Left renal pelvis (tissue), 4 donors: ENCODE data around the gene NAV3. TPM values are rescaled to one million over a fixed set of nuclear protein-coding genes. Genes with fewer than 3 reads are reported as not detected.
A peak's percentile ranks its signal among the peaks of the same experiment; 100 is the strongest.

Experiments used
- DNase-seq, 4 donors: peaks; one replicate each; pipeline ENCODE4 v3.0.0-alpha.2; 2013; ENCODE audit warnings: low read depth in 4 of 4, low spot score in 3 of 4
- polyA plus RNA-seq, 4 donors: library from polyadenylated mRNA; unstranded; fragments of 120-200 nt; gene quantifications; one replicate each; pipeline ENCODE4 v1.2.1, GENCODE V29; 2013; ENCODE audit not compliant: insufficient read length in 4 of 4

Gene NAV3
- polyA plus RNA-seq, 4 donors, result 7.5 to 23.4 (median 11.5) TPM

GRCh38 chr12:77842430-77842829 is 11.7 kb downstream of the NAV3 start:
- DNase-seq, result no peak

DNA sequence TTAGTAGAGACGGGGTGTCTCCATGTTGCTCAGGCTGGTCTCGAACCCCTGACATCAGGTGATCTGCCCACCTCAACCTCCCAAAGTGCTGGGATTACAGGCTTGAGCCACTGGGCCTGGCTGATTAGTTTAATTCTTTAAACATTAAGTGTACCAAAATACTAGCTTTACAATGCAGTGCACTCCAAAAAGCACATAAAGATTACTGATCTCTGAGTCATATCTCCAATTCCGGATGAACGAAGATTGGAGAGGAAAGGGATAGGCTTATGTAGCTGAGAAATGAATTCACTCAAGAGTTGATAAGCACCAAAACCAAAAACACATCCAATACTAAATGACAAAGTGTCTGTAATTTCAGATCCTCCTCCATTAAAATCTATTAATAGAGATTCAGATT is 15.1 kb downstream of the NAV3 start:
- no peak for DNase-seq

DNA sequence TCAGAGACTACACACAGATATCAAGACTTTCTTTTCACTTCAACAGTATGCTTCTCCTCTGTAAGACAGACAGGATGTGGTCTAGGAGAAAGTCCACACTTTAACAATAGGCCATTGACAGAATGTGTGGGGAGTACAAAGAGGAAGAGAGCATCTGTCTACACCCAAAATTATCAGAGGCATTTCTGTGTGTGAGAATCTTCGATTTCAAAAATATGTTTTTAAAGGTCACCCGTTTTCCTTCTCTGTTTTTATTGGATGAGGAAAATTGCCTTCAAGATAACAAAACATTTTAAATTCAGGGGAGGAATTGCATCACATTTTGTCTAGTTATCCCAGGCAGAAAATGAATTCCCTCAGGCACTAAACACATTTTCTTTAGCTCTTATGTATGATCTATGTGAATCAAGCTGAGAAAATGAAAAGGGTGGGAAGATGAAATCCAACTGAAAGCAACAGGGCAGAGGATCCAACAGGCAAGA is 16.4 kb downstream of the NAV3 start:
- DNase-seq, result no peak

DNA sequence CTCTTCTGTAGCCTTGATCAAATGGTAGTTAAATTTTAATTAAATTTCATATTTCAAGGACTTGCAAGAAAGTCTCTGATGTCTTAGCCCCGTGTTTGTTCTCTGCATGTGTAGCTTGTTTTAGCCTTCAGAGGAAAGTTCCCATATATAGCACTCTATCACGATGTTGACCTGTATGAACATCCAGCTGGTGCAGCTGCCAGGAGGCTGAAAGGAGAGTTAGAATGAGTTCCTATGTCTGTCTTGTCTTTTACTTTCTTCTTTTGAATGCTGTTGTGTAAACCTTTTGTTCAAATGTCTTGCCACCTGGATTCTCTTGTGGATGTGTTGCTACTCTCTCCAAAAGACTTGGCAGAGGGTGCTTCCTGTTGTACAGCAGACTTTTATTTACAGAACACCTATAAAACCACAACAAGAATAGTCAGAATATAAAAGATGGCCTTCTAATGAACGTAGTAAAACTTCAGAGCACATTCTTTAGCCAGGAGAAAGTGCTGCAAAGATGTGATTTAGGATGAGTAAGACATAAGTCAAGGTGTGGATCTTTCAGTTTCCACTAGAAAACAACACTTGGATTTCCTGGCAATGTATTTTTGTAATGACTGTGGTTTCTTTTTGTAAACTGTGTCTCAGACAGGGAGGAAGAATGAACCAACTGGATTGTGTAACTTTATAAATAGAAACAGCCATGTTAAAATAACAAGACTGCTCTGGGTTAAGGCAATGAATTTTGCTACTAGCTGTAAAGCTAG is 17.2 kb downstream of the NAV3 start:
- peak in 1 of 4 donors; percentile 21 for DNase-seq

GRCh38 chr12:77850129-77850528 is 19.4 kb downstream of the NAV3 start:
- DNase-seq, result no peak

DNA sequence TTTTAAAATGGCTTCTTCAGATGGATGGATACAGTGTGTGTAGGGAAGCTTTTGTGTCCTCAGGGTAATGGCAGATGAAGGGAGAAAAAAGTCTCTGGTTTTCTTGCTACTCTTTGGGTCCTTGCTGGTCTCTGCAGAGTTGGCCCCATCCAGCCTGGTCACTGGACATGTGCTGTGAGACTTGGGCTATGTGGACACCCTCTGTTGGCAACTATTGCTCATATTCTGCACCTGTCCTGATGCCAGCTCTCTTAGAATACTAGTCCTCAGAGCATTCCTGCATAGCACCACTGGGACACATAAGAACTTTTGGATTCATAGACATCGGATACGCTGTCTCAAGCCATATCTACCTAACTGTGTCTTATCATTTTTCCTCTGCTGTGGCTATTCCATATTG is 20.0 kb downstream of the NAV3 start:
- no peak for DNase-seq

- no peak for DNase-seq
Observed at GRCh38 chr12:77855548-77855947, 24.9 kb downstream of the NAV3 start.

- no peak for DNase-seq
Observed at GRCh38 chr12:77861317-77861716, 30.6 kb downstream of the NAV3 start.

DNA sequence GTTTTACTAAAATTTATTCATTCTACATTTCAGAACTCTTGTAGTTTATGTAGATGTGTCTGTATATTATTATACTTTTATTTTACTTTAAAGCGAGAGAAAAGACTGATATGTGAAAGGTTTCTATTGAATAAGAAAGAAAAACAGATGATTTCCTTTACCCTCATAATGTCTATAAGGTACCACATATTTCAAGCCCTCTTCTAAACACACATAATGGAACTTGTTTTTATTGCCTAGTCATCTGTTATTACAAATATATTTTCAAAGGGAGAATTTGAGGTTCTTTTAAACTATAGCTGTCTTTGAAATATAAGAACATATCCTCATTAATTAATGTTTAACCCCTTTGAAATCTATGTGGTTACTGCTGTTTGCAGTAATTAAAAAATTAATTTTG is 34.5 kb downstream of the NAV3 start:
- no peak for DNase-seq

GRCh38 chr12:77878901-77879300 is 48.2 kb downstream of the NAV3 start:
- DNase-seq, result no peak

DNA sequence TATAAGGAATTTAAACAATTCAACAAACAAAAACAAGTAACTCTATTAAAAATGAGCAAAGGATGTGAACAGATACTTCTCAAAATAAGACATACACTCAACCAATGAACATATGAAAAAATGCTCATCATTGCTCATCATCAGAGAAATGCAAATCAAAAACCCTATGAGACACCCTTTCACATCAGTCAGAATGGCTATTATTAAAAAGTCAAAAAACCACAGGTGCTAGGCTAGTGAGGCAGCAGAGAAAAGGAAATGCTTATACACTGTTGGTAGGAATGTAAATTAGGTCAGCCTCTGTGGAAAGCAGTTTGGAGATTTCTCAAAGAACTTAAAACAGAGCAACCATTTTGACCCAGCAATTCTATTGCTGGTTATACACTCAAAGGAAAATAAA is 52.0 kb downstream of the NAV3 start:
- no peak for DNase-seq

DNA sequence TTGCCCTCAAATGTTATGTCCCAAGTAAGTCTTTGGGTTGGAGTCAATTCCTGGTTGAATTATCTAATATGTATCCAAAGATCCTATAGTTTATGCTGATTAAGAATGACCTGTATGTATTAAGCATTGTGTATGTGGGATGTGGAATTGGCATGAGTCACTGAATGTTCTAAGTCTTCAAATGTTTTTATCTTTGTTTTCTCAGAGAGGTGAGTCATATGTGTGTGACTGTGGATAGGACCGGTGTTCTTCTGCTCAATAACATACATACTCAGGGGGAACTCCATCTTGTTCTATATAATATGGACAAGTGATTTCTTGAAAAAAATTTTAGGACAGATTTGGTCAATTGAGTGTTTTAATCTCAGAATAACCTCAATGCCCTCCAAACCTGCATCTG is 57.9 kb downstream of the NAV3 start:
- DNase-seq, result no peak

DNA sequence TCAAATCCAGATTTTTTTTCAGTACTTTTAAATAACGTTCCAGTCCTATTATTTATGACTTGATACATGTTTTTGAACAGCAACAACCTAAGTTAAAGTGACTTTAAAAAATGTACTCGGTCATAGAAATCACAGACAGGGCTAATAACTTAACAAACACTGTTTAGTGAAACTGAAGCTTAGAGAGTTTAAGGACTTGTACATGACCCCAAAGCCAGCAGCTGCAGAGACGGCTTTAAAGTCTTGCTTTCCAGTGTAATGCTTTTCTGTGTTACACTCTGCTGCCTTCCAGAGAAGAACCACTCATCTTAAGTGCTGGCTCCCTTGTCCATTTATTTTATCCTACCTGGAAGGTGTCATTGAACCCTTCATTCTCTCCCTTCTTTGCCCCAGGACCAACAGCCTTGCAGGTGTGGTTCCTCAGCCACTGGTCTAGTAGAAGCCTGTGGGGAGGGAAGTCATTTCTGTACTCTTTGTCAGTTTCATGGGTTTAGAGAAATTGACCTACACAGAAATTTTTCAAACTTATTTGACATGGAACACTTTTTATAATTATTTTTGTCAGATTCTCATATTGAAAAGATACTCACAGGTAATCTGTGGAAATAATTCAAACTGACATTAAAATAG is 60.9 kb downstream of the NAV3 start:
- no peak for DNase-seq

DNA sequence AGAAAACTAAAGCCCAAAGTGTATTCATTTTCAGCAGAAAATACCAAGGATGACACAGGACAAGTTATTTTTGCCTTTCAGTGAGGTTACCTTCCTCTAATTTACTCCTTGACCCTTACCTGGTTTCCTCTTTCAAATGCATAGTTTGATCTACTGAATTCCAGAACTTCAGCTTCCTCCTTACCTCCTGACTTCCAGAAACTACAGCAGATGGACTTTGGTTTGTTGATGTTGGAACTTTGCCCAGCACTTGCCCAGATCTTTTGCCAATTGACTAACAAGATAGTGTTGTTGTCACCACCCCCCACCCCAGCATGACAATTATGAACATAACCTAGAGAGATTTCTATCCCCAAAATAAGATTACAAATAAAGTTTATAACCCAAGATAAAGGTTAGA is 63.2 kb downstream of the NAV3 start:
- DNase-seq, result no peak

DNA sequence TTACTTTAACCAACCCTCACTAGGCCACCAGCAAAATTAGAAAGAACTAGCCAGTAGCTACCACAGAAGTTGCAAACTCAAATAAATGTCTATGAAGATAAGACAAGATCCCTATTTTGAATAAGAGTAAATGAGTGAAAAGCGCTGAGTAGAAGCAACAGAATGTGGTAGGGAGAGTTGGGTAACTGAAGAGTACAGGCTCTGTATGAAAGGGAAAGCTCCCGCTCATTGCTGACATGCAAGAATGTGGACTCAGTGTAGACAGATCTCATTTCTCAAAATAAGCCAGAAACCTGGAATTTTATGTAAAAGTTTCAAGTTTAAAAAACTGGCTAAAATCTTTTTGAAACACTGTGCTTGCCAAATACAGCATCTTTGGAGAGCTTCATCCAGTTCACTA is 63.9 kb downstream of the NAV3 start:
- DNase-seq, result no peak

GRCh38 chr12:77895699-77896098 is 65.0 kb downstream of the NAV3 start:
- no peak for DNase-seq

GRCh38 chr12:77907936-77908335 is 77.2 kb downstream of the NAV3 start:
- DNase-seq, result no peak

DNA sequence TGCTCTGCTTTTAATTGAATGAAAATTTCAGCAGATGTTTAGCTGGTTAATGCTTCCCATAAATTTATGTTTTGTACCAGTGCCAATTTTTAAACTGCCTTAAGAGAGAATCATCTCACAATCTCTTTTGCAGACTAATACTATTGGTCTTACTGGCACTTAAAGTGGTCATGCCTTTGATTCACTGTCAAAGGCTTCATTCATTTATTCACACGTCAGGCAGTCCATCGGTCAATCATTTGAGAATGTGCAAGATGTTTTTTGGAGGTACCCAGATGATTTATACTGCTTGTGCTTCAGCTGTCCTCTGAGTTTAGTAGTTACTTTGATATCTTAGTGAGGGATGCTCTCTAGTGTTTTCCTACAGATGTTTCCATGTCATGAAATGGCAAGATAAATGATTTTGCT is 83.4 kb downstream of the NAV3 start:
- no peak for DNase-seq

DNA sequence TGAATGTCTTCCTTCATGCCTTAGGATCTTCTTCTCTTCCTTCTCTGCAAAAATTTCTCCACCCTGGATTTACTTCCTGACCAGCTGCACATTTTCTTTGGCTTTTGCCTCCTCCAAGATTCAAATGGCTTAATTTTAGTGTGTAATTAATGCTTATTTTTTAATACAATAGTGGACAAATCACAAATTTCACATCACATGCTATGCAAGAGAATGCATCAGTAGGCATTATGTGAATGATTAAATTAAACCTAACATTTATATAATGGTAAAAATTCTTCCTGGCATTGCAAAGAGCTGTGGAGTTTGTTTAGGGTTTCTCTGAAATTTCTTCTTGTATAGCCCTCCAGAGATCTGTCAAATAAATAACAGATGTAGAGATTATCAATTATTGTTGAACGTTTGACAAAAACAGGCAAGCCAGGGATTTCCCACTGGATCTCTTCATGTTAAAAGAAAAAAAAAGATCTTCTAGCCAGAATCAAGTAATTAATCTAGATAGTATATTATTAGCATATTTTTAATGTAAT is 84.4 kb downstream of the NAV3 start:
- no peak for DNase-seq

DNA sequence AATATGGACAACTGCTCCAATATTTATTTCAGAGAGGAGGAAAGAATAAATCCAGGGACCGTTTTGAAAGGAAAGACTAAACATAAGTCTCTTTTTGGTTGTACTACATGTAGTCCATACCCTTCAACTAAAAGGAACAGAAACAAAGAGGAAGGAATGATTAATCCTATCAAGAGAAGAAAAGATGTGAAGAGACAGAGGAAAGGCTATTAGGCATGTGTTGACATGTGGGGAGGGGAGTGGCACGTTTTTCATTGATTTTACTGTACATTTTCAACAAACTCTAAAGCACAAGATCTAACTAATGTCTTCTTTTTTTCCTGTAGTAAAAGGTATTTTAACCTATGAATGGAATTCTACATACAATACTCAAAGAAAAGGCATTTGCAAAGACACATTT is 85.6 kb downstream of the NAV3 start:
- DNase-seq, result no peak

DNA sequence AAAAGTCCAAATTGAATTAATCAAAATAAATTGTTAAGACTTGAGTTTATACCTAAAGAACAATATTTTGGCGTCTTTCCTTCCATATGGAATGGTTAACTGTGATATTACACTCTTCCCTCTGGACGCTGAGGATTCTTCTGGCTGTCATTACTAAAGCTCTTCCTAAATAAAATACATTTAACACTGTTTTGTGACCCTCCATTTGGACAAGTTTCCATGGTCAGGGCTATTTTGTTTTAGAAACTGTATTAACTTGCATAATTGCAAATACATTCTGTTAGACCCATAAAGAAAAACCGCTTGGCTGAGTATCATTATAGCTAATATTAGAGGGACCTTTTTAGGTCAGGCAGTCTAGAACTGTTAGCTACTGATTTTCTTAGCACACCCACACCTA is 87.4 kb downstream of the NAV3 start:
- DNase-seq, result no peak

GRCh38 chr12:77919450-77919849 is 88.8 kb downstream of the NAV3 start:
- DNase-seq, result no peak
